Right lobe of liver (tissue), 6 donors: ENCODE measurements around the gene TMEM72. TPM values are rescaled to one million over a fixed set of nuclear protein-coding genes. Genes with fewer than 3 reads are reported as not detected.

Experiments used
- ATAC-seq, 4 donors: fragments of 200-7000 bp; cut with Tn5 transposase; one replicate each; pipeline ENCODE4 v1.9.1; 2020; ENCODE audit warnings: mild to moderate bottlenecking in 4 of 4, moderate library complexity in 4 of 4
- DNase-seq, 3 donors: peaks; one replicate each; pipeline ENCODE4 v3.0.0-alpha.2; 2020
- H3K27ac ChIP-seq, 3 donors: fragments of 200-600 bp; one replicate each; pipeline ENCODE4 v1.8.0; 2022
- H3K27me3 ChIP-seq, 2 donors: fragments of 200-600 bp; one replicate each; pipeline ENCODE4 v1.8.0; 2022
- H3K36me3 ChIP-seq, 4 donors: fragments of 200-600 bp; sonication (generic) in 1 of 4; one replicate each; pipeline versions ENCODE4 v1.5.1 to v1.8.0; 2017 to 2022; ENCODE audit warnings: control low read depth in 1 of 4
- H3K4me1 ChIP-seq, 4 donors: fragments of 200-600 bp; sonication (generic) in 1 of 4; one replicate each; pipeline versions ENCODE4 v1.5.1 to v1.8.0; 2017 to 2022; ENCODE audit warnings: control low read depth in 1 of 4
- H3K4me3 ChIP-seq, 3 donors: fragments of 200-600 bp; one replicate each; pipeline ENCODE4 v1.8.0; 2022
- H3K9me3 ChIP-seq, 4 donors: fragments of 200-600 bp; sonication (generic) in 1 of 4; one replicate each; pipeline versions ENCODE4 v1.5.1 to v1.8.0; 2017 to 2022; ENCODE audit warnings: control low read depth in 1 of 4
- CTCF ChIP-seq, 4 donors: fragments of 200-600 bp in 3 of 4; fragments of 450-650 bp in 1 of 4; IDR thresholded peaks; one replicate each; pipeline versions ENCODE4 v1.5.1 to v1.8.0; 2016 to 2022; ENCODE audit warnings: antibody characterized with exemption in 4 of 4, mild to moderate bottlenecking in 2 of 4
- POLR2A ChIP-seq: fragments of 450-650 bp; IDR thresholded peaks from one replicate; pipeline ENCODE4 v1.6.1; 2017; ENCODE audit warnings: antibody characterized with exemption, mild to moderate bottlenecking
- WGBS: methylation state at CpG from one replicate; pipeline ENCODE4 v1.1.6; 2018; ENCODE audit warnings: low coverage, low lambda C conversion rate; ENCODE audit not compliant: insufficient coverage; ENCODE audit errors: missing lambda C conversion rate; 5-methylcytosine and 5-hydroxymethylcytosine counted together
- intact Hi-C, 2 donors: fragments of 100-400 bp; cut with DNase I; formaldehyde crosslinking; loops; one replicate each; pipeline versions ENCODE4 v1.11.2 to v1.14.1; 2022
- total RNA-seq, 6 experiments: library from RNA; depleted of rRNA in 2 of 6; stranded (reverse); fragments of >200 nt in 2 of 6; fragmentation: NEBNext Ultra II Directional in 3 of 6; extraction: Animal tissue kit (Norgen Biotek cat#: 25700) in 3 of 6; gene quantifications; one replicate each; pipeline versions ENCODE4 v1.1.0 to v1.2.4, GENCODE V29; 2016 to 2023
- donor health status: DM: no; HTN: yes; CAD: no.
- donor health status: DM: no; HTN: no; CAD: no.
- donor health status: DM: no; HTN: no; CAD: no.
- donor health status: DM: no; HTN: yes; CAD: no.
- donor health status: DM: no; HTN: yes; CAD: no.

Gene TMEM72
- total RNA-seq, 6 experiments from 2014 or later: not detected

GRCh38 chr10:44981172-44982113 lies 70.3 kb downstream of the TMEM72 start:
- 36% methylated on average over 10 of the region's 11 CpGs for WGBS
- peaks cover 0 to 6% (median 2%) of the 10 kb centered on the region in 4 donors for H3K36me3 ChIP-seq
- TF ChIP-seq POLR2A (peak; percentile 13), CTCF (IDR thresholded peaks at IDR 0.05) (no peak)
- H3K9me3 ChIP-seq: no peaks in the 10 kb centered on the region
- DNase-seq: peak in 2 of 3 donors; percentile 14 to 62
- no peaks in the 10 kb centered on the region for H3K27me3 ChIP-seq
- peaks cover 0 to 60% (median 24%) of the 10 kb centered on the region in 4 donors for H3K4me1 ChIP-seq
- H3K4me3 ChIP-seq: no peak overlapping the region
- intact Hi-C loops: no loop called here
- peak; percentile 29 to 55 (median 34) for ATAC-seq
- H3K27ac ChIP-seq: peak overlapping the region; percentile 90 to 96 (median 93)

- ATAC-seq (peak in 2 of 4 donors; percentile 1 to 4), DNase-seq (peak in 2 of 3 donors; percentile 52 to 74)
- no CpG with 5 or more reads among the region's 9 CpGs for WGBS
- peaks cover 0 to 54% (median 22%) of the 10 kb centered on the region in 4 donors for H3K4me1 ChIP-seq
- no peak for TF ChIP-seq POLR2A
- TF ChIP-seq CTCF (IDR thresholded peaks at IDR 0.05): no peak
- peak overlapping the region; percentile 90 to 96 (median 93) for H3K27ac ChIP-seq
- no peaks in the 10 kb centered on the region for H3K27me3 ChIP-seq
- peaks cover 0 to 6% (median 0%) of the 10 kb centered on the region in 4 donors for H3K36me3 ChIP-seq
- H3K9me3 ChIP-seq: no peaks in the 10 kb centered on the region
- no peak overlapping the region for H3K4me3 ChIP-seq
- intact Hi-C loops: no loop called here
Observed at GRCh38 chr10:44982114-44982460, 71.0 kb downstream of the TMEM72 start.

- Histone ChIP-seq H3K4me1 (peaks cover 0 to 54% (median 22%) of the 10 kb centered on the region in 4 donors), H3K9me3 (no peaks in the 10 kb centered on the region), H3K27ac (peak overlapping the region; percentile 90 to 96 (median 93)), H3K27me3 (no peaks in the 10 kb centered on the region), H3K4me3 (no peak overlapping the region), H3K36me3 (peaks cover 0 to 6% (median 0%) of the 10 kb centered on the region in 4 donors)
- TF ChIP-seq POLR2A (no peak), CTCF (IDR thresholded peaks at IDR 0.05) (no peak)
- ATAC-seq (no peak), DNase-seq (no peak)
- intact Hi-C loops: no loop called here
- WGBS: no CpG with 5 or more reads among the region's 9 CpGs
Observed at GRCh38 chr10:44982496-44982895, 71.4 kb downstream of the TMEM72 start.

- WGBS: 96% methylated on average over 7 of the region's 13 CpGs
- DNase-seq: peak in 1 of 3 donors; percentile 30
- no peak for ATAC-seq
Observed at GRCh38 chr10:44983066-44983894, 72.1 kb downstream of the TMEM72 start.

More at GRCh38 chr10:44983066-44983894, 72.1 kb downstream of the TMEM72 start:
- H3K27me3 ChIP-seq: no peaks in the 10 kb centered on the region
- no peaks in the 10 kb centered on the region for H3K9me3 ChIP-seq
- intact Hi-C loops: no loop called here
- peaks cover 0 to 54% (median 22%) of the 10 kb centered on the region in 4 donors for H3K4me1 ChIP-seq
- peaks cover 0 to 6% (median 0%) of the 10 kb centered on the region in 4 donors for H3K36me3 ChIP-seq
- no peak overlapping the region for H3K4me3 ChIP-seq
- peak overlapping the region in 1 of 3 donors; percentile 90 for H3K27ac ChIP-seq
- TF ChIP-seq CTCF (IDR thresholded peaks at IDR 0.05) (no peak), POLR2A (no peak)
